ENCODE results near the gene OSBPL2. TPM values are rescaled to one million over a fixed set of nuclear protein-coding genes. Genes with fewer than 3 reads are reported as not detected.

OSBPL2 gene
- total and polyA plus RNA-seq, 2 experiments from 2014 or later, result 22.2 to 27.9 TPM

GRCh38 chr20:62275219-62275618, 36.9 kb downstream of the OSBPL2 start:
- TF ChIP-seq EZH2phosphoT487 (IDR thresholded peaks at IDR 0.05; ENCODE audit: insufficient read depth, low read depth) (no peak), EZH2 (IDR thresholded peaks at IDR 0.05; ENCODE audit: insufficient read depth, poor library complexity, severe bottlenecking) (no peak)
- Histone ChIP-seq H3K9me2 (ENCODE audit: insufficient read depth) (no peaks in the 10 kb centered on the region), H3K4me2 (ENCODE audit: unreplicated experiment) (no peak overlapping the region), H4K20me1 (ENCODE audit: insufficient read depth) (no peaks in the 10 kb centered on the region), H3K79me2 (ENCODE audit: insufficient read depth) (no peaks in the 10 kb centered on the region), H3K9me3 (ENCODE audit: low read depth) (no peaks in the 10 kb centered on the region), H3K4me1 (ENCODE audit: insufficient read depth) (no peaks in the 10 kb centered on the region), H3F3A (ENCODE audit: insufficient read depth) (no peaks in the 10 kb centered on the region), H3K27me3 (replicated peaks; ENCODE audit: insufficient read depth) (no peaks in the 10 kb centered on the region), H3K36me3 (ENCODE audit: low read depth) (peaks cover 4% of the 10 kb centered on the region; the same call in 1 of the 2 replicates), H3K27ac (no peak overlapping the region), H2AFZ (no peak overlapping the region), H3K9ac (no peak overlapping the region), H3K4me3 (no peak overlapping the region)
- 89 to 90% methylated on average over 10 of the region's 10 CpGs for WGBS, 2 experiments (ENCODE audit: low coverage in 1 of 2, low lambda C conversion rate in 2 of 2, missing lambda C conversion rate in 2 of 2)
- in situ Hi-C loops (cut with MboI), result no loop called here
- DNase-seq, result no peak

GRCh38 chr20:62276439-62276838, 38.1 kb downstream of the OSBPL2 start:
- H3K27ac ChIP-seq, result no peak overlapping the region
- H3K4me2 ChIP-seq (ENCODE audit: unreplicated experiment), result no peak overlapping the region
- no peaks in the 10 kb centered on the region for H3K79me2 ChIP-seq (ENCODE audit: insufficient read depth)
- H3K9ac ChIP-seq, result no peak overlapping the region
- H3K36me3 ChIP-seq (ENCODE audit: low read depth), result peaks cover 4% of the 10 kb centered on the region; the same call in 1 of the 2 replicates
- WGBS, 2 experiments (ENCODE audit: low coverage in 1 of 2, low lambda C conversion rate in 2 of 2, missing lambda C conversion rate in 2 of 2), result 96 to 98% methylated on average over 6 of the region's 6 CpGs
- in situ Hi-C loops (cut with MboI), result no loop called here
- no peaks in the 10 kb centered on the region for H4K20me1 ChIP-seq (ENCODE audit: insufficient read depth)
- DNase-seq, result no peak
- TF ChIP-seq EZH2phosphoT487 (IDR thresholded peaks at IDR 0.05; ENCODE audit: insufficient read depth, low read depth), result no peak
- no peak for TF ChIP-seq EZH2 (IDR thresholded peaks at IDR 0.05; ENCODE audit: insufficient read depth, poor library complexity, severe bottlenecking)
- H3K9me2 ChIP-seq (ENCODE audit: insufficient read depth), result no peaks in the 10 kb centered on the region
- H3K27me3 ChIP-seq (replicated peaks; ENCODE audit: insufficient read depth), result no peaks in the 10 kb centered on the region
- no peaks in the 10 kb centered on the region for H3K9me3 ChIP-seq (ENCODE audit: low read depth)
- H2AFZ ChIP-seq, result no peak overlapping the region
- no peak overlapping the region for H3K4me3 ChIP-seq
- no peaks in the 10 kb centered on the region for H3F3A ChIP-seq (ENCODE audit: insufficient read depth)
- no peaks in the 10 kb centered on the region for H3K4me1 ChIP-seq (ENCODE audit: insufficient read depth)

- Histone ChIP-seq H3K4me1 (ENCODE audit: insufficient read depth) (no peaks in the 10 kb centered on the region), H3K27ac (no peak overlapping the region), H3K36me3 (ENCODE audit: low read depth) (peaks cover 12% of the 10 kb centered on the region; the same call in 1 of the 2 replicates), H3K27me3 (replicated peaks; ENCODE audit: insufficient read depth) (no peaks in the 10 kb centered on the region), H3K9ac (no peak overlapping the region), H4K20me1 (ENCODE audit: insufficient read depth) (no peaks in the 10 kb centered on the region), H3K4me2 (ENCODE audit: unreplicated experiment) (no peak overlapping the region), H3F3A (ENCODE audit: insufficient read depth) (no peaks in the 10 kb centered on the region), H3K4me3 (no peak overlapping the region), H3K9me2 (ENCODE audit: insufficient read depth) (no peaks in the 10 kb centered on the region), H3K9me3 (ENCODE audit: low read depth) (no peaks in the 10 kb centered on the region), H3K79me2 (ENCODE audit: insufficient read depth) (no peaks in the 10 kb centered on the region), H2AFZ (no peak overlapping the region)
- in situ Hi-C loops (cut with MboI), result no loop called here
- WGBS, 2 experiments (ENCODE audit: low coverage in 1 of 2, low lambda C conversion rate in 2 of 2, missing lambda C conversion rate in 2 of 2), result 68 to 71% methylated on average over 12 to 13 of the region's 13 CpGs
- no peak for TF ChIP-seq EZH2 (IDR thresholded peaks at IDR 0.05; ENCODE audit: insufficient read depth, poor library complexity, severe bottlenecking)
- DNase-seq, result no peak
Observed at GRCh38 chr20:62277253-62277652, 38.9 kb downstream of the OSBPL2 start.

- TF ChIP-seq EZH2phosphoT487 (IDR thresholded peaks at IDR 0.05; ENCODE audit: insufficient read depth, low read depth), result no peak
- no peak for TF ChIP-seq EZH2 (IDR thresholded peaks at IDR 0.05; ENCODE audit: insufficient read depth, poor library complexity, severe bottlenecking)
- in situ Hi-C loops (cut with MboI), result no loop called here
- Histone ChIP-seq H3K79me2 (ENCODE audit: insufficient read depth) (no peaks in the 10 kb centered on the region), H3K9me3 (ENCODE audit: low read depth) (no peaks in the 10 kb centered on the region), H3K27me3 (replicated peaks; ENCODE audit: insufficient read depth) (no peaks in the 10 kb centered on the region), H3K4me1 (ENCODE audit: insufficient read depth) (no peaks in the 10 kb centered on the region), H4K20me1 (ENCODE audit: insufficient read depth) (no peaks in the 10 kb centered on the region), H3K9me2 (ENCODE audit: insufficient read depth) (no peaks in the 10 kb centered on the region), H3K9ac (no peak overlapping the region), H2AFZ (no peak overlapping the region), H3K36me3 (ENCODE audit: low read depth) (peaks cover 14% of the 10 kb centered on the region; the same call in 1 of the 2 replicates), H3F3A (ENCODE audit: insufficient read depth) (no peaks in the 10 kb centered on the region), H3K27ac (no peak overlapping the region), H3K4me2 (ENCODE audit: unreplicated experiment) (no peak overlapping the region), H3K4me3 (no peak overlapping the region)
- no peak for DNase-seq
- 81 to 90% methylated on average over 4 of the region's 4 CpGs for WGBS, 2 experiments (ENCODE audit: low coverage in 1 of 2, low lambda C conversion rate in 2 of 2, missing lambda C conversion rate in 2 of 2)
Observed at GRCh38 chr20:62280303-62280702, 42.0 kb downstream of the OSBPL2 start.
